Vagina (tissue), 2 donors: ENCODE measurements around the gene CGNL1. TPM values are rescaled to one million over a fixed set of nuclear protein-coding genes. Genes with fewer than 3 reads are reported as not detected.
A peak's percentile ranks its signal among the peaks of the same experiment; 100 is the strongest.

Experiments
- DNase-seq, 2 donors: peaks; one replicate each; pipeline ENCODE4 v3.0.0-alpha.2; 2017; ENCODE audit errors: extremely low spot score in 2 of 2
- H3K27ac ChIP-seq: fragments of 200-600 bp; sonication (generic); one replicate; pipeline ENCODE4 v1.5.1; 2019
- H3K27me3 ChIP-seq: fragments of 200-600 bp; sonication (generic); one replicate; pipeline ENCODE4 v1.5.1; 2019
- H3K36me3 ChIP-seq, 2 donors: fragments of 200-600 bp; sonication (generic); one replicate each; pipeline ENCODE4 v1.5.1; 2017 to 2019
- H3K4me1 ChIP-seq: fragments of 200-600 bp; sonication (generic); one replicate; pipeline ENCODE4 v1.5.1; 2019
- H3K4me3 ChIP-seq, 2 donors: fragments of 200-600 bp; sonication (generic); 1 replicate in 1 of 2; 2 replicates in 1 of 2; pipeline ENCODE4 v1.5.1; 2016 to 2019
- H3K9me3 ChIP-seq: fragments of 200-600 bp; sonication (generic); one replicate; pipeline ENCODE4 v1.5.1; 2019
- CTCF ChIP-seq, 3 experiments: fragments of 450-650 bp in 2 of 3; fragments of 200-600 bp in 1 of 3; sonication (generic) in 1 of 3; IDR thresholded peaks; one replicate each; pipeline ENCODE4 v1.5.1; 2017 to 2019; ENCODE audit warnings: antibody characterized with exemption in 3 of 3, mild to moderate bottlenecking in 2 of 3, moderate library complexity in 2 of 3
- POLR2A ChIP-seq, 2 donors: fragments of 450-650 bp; IDR thresholded peaks; one replicate each; pipeline ENCODE4 v1.6.1; 2017; ENCODE audit warnings: antibody characterized with exemption in 2 of 2, mild to moderate bottlenecking in 2 of 2, moderate library complexity in 2 of 2
- POLR2AphosphoS5 ChIP-seq, 2 donors: sonication (generic); formaldehyde crosslinking; IDR thresholded peaks; one replicate each; pipeline ENCODE4 v1.9.0; 2017; ENCODE audit warnings: antibody characterized with exemption in 2 of 2, mild to moderate bottlenecking in 2 of 2, low read depth in 1 of 2; ENCODE audit not compliant: insufficient read depth in 1 of 2
- intact Hi-C: fragments of 100-400 bp; cut with DNase I; formaldehyde crosslinking; loops from one replicate; pipeline ENCODE4 v1.15.1; 2023
- total RNA-seq: library from RNA; depleted of rRNA; stranded (reverse); fragments of >200 nt; gene quantifications from one replicate; pipeline ENCODE4 v1.2.3, GENCODE V29; 2016

The CGNL1 gene
- total RNA-seq, 1 donor from 2014 or later: 38.3 TPM

GRCh38 chr15:57423599-57424140, 47.4 kb downstream of the CGNL1 start:
- no peak overlapping the region for H3K27ac ChIP-seq
- no peaks in the 10 kb centered on the region for H3K27me3 ChIP-seq
- H3K4me3 ChIP-seq: no peak overlapping the region
- peak; percentile 52 to 86 for DNase-seq
- H3K9me3 ChIP-seq: no peaks in the 10 kb centered on the region
- TF ChIP-seq CTCF (IDR thresholded peaks at IDR 0.05): no peak
- no peak for TF ChIP-seq POLR2A (IDR thresholded peaks at IDR 0.05)
- TF ChIP-seq POLR2AphosphoS5 (IDR thresholded peaks at IDR 0.05; ENCODE audit: insufficient read depth in 1 of 2, low read depth in 1 of 2): no peak
- H3K4me1 ChIP-seq: peaks cover 41% of the 10 kb centered on the region
- no peaks in the 10 kb centered on the region for H3K36me3 ChIP-seq
- intact Hi-C loops: no loop called here

- H3K4me1 ChIP-seq: peaks cover 41% of the 10 kb centered on the region
- H3K4me3 ChIP-seq: no peak overlapping the region
- TF ChIP-seq POLR2AphosphoS5 (IDR thresholded peaks at IDR 0.05; ENCODE audit: insufficient read depth in 1 of 2, low read depth in 1 of 2): no peak
- TF ChIP-seq POLR2A (IDR thresholded peaks at IDR 0.05): no peak
- TF ChIP-seq CTCF (IDR thresholded peaks at IDR 0.05): no peak
- peak in 1 of 2 donors; percentile 19 for DNase-seq
- H3K27ac ChIP-seq: no peak overlapping the region
- H3K36me3 ChIP-seq: no peaks in the 10 kb centered on the region
- H3K27me3 ChIP-seq: no peaks in the 10 kb centered on the region
- H3K9me3 ChIP-seq: no peaks in the 10 kb centered on the region
- intact Hi-C loops: no loop called here
Observed at GRCh38 chr15:57424628-57425405, 48.5 kb downstream of the CGNL1 start.

GRCh38 chr15:57425842-57426241, 49.5 kb downstream of the CGNL1 start:
- intact Hi-C loops: no loop called here
- TF ChIP-seq CTCF (IDR thresholded peaks at IDR 0.05): no peak
- Histone ChIP-seq H3K9me3 (no peaks in the 10 kb centered on the region), H3K27me3 (no peaks in the 10 kb centered on the region), H3K27ac (no peak overlapping the region), H3K4me1 (peaks cover 41% of the 10 kb centered on the region), H3K36me3 (no peaks in the 10 kb centered on the region), H3K4me3 (no peak overlapping the region)
- DNase-seq: no peak

GRCh38 chr15:57427367-57427821, 51.1 kb downstream of the CGNL1 start:
- H3K36me3 ChIP-seq: no peaks in the 10 kb centered on the region

More at GRCh38 chr15:57427367-57427821, 51.1 kb downstream of the CGNL1 start:
- Histone ChIP-seq H3K9me3 (no peaks in the 10 kb centered on the region), H3K27ac (peak overlapping the region; percentile 27), H3K4me1 (peaks cover 28% of the 10 kb centered on the region), H3K27me3 (no peaks in the 10 kb centered on the region), H3K4me3 (no peak overlapping the region)
- no peak for TF ChIP-seq POLR2AphosphoS5 (IDR thresholded peaks at IDR 0.05; ENCODE audit: insufficient read depth in 1 of 2, low read depth in 1 of 2)
- no peak for TF ChIP-seq POLR2A (IDR thresholded peaks at IDR 0.05)
- TF ChIP-seq CTCF (IDR thresholded peaks at IDR 0.05): no peak
- intact Hi-C loops: no loop called here
- peak in 1 of 2 donors; percentile 82 for DNase-seq
